Endothelial cell (in vitro differentiated cells): Measurements from ENCODE around the gene TMEM272. TPM values are rescaled to one million over a fixed set of nuclear protein-coding genes. Genes with fewer than 3 reads are reported as not detected.

Source experiments
- DNase-seq: peaks from one replicate; pipeline ENCODE4 v3.0.0; 2021; ENCODE audit warnings: low spot score
- H3K27ac Mint-ChIP-seq: one replicate; pipeline ENCODE4 v1.8.0; 2021; ENCODE audit warnings: mixed read lengths, inconsistent platforms; ENCODE audit not compliant: unreplicated experiment
- H3K27me3 Mint-ChIP-seq: one replicate; pipeline ENCODE4 v1.8.0; 2021; ENCODE audit warnings: mild to moderate bottlenecking, moderate library complexity, mixed read lengths, inconsistent platforms; ENCODE audit not compliant: unreplicated experiment
- H3K36me3 Mint-ChIP-seq: one replicate; pipeline ENCODE4 v1.8.0; 2021; ENCODE audit warnings: mild to moderate bottlenecking, low read depth, mixed read lengths, inconsistent platforms; ENCODE audit not compliant: unreplicated experiment
- H3K4me1 Mint-ChIP-seq: one replicate; pipeline ENCODE4 v1.8.0; 2021; ENCODE audit warnings: mild to moderate bottlenecking, mixed read lengths, inconsistent platforms; ENCODE audit not compliant: unreplicated experiment
- H3K4me3 Mint-ChIP-seq: one replicate; pipeline ENCODE4 v1.8.0; 2021; ENCODE audit warnings: mild to moderate bottlenecking, mixed read lengths, inconsistent platforms; ENCODE audit not compliant: unreplicated experiment
- H3K9me3 Mint-ChIP-seq: one replicate; pipeline ENCODE4 v1.8.0; 2021; ENCODE audit warnings: mixed read lengths, inconsistent platforms; ENCODE audit not compliant: unreplicated experiment
- total RNA-seq: library from RNA; stranded (reverse); fragmentation: NEBNext Ultra II Directional; extraction: Animal tissue kit (Norgen Biotek cat#: 25700); gene quantifications from one replicate; pipeline ENCODE4 v1.2.1, GENCODE V29; 2021; ENCODE audit not compliant: unreplicated experiment
- TF ChIP-seq, protein P1 (sequence below): fragments of 200-600 bp; sonication (generic); IDR thresholded peaks from one replicate; pipeline ENCODE4 v1.5.0; 2021; ENCODE audit warnings: antibody characterized with exemption; ENCODE audit not compliant: unreplicated experiment

TMEM272 gene
- total RNA-seq, 1 donor from 2014 or later = 0.15 TPM

DNA sequence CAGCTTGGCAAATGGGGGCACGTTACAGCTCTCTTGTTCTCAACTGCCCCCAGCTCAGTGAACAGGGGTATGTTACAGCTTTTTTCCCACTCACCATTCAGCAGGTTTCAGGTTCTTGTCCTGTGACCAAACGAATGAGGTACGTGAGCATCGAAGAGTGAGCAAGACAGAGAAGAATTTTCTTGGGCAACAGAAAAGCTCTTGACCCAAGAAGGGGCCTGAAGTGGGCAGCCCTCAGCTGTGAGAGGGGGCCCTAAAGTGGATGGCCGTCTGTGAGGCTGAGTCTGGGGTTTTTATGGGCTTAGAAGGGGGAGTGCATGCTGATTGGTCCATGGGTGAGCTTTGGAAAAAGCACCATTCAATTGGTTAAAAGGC lies 38.2 kb upstream of the TMEM272 start:
- Mint-ChIP-seq H3K27me3 (peaks cover 1% of the 10 kb centered on the region), H3K36me3 (no peaks in the 10 kb centered on the region), H3K4me1 (no peaks in the 10 kb centered on the region), H3K4me3 (no peak overlapping the region), H3K27ac (no peak overlapping the region), H3K9me3 (no peaks in the 10 kb centered on the region)
- no peak for DNase-seq
- TF ChIP-seq, protein P1, sequence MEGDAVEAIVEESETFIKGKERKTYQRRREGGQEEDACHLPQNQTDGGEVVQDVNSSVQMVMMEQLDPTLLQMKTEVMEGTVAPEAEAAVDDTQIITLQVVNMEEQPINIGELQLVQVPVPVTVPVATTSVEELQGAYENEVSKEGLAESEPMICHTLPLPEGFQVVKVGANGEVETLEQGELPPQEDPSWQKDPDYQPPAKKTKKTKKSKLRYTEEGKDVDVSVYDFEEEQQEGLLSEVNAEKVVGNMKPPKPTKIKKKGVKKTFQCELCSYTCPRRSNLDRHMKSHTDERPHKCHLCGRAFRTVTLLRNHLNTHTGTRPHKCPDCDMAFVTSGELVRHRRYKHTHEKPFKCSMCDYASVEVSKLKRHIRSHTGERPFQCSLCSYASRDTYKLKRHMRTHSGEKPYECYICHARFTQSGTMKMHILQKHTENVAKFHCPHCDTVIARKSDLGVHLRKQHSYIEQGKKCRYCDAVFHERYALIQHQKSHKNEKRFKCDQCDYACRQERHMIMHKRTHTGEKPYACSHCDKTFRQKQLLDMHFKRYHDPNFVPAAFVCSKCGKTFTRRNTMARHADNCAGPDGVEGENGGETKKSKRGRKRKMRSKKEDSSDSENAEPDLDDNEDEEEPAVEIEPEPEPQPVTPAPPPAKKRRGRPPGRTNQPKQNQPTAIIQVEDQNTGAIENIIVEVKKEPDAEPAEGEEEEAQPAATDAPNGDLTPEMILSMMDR = no peak

- Mint-ChIP-seq H3K4me1 (no peaks in the 10 kb centered on the region), H3K36me3 (no peaks in the 10 kb centered on the region), H3K4me3 (no peak overlapping the region), H3K27ac (no peak overlapping the region), H3K9me3 (no peaks in the 10 kb centered on the region), H3K27me3 (peaks cover 1% of the 10 kb centered on the region)
- no peak for DNase-seq
- TF ChIP-seq, protein P1 = no peak
Measured at GRCh38 chr13:51882570-51883225, 37.7 kb upstream of the TMEM272 start.

DNA sequence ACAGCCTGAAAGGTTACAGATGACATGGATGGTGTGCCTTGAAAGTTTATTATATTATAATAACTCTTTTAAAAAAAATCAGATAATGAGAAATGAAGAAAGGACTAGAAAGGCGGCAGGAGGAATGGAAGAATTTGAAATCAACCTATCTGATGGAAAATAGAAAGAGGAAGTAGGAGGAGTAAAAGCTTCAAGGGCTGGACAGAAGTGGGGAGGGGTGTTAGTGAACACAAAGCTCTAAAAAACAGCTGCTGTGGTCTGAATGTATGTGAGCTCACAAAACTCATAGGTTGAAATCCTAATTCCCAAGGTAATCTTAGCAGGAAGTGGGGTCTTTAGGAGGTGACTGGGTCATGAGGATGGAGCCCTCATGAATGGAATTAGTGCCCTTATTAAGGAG lies 36.3 kb upstream of the TMEM272 start:
- no peaks in the 10 kb centered on the region for H3K4me1 Mint-ChIP-seq
- H3K36me3 Mint-ChIP-seq = no peaks in the 10 kb centered on the region
- no peak overlapping the region for H3K27ac Mint-ChIP-seq
- H3K27me3 Mint-ChIP-seq = peaks cover 1% of the 10 kb centered on the region
- DNase-seq = no peak
- H3K4me3 Mint-ChIP-seq = no peak overlapping the region
- TF ChIP-seq, protein P1 = no peak
- H3K9me3 Mint-ChIP-seq = no peaks in the 10 kb centered on the region

- H3K4me1 Mint-ChIP-seq = peaks cover 3% of the 10 kb centered on the region
- no peak for DNase-seq
- H3K9me3 Mint-ChIP-seq = no peaks in the 10 kb centered on the region
- H3K27me3 Mint-ChIP-seq = no peaks in the 10 kb centered on the region
- TF ChIP-seq, protein P1 = no peak
- H3K36me3 Mint-ChIP-seq = no peaks in the 10 kb centered on the region
- no peak overlapping the region for H3K4me3 Mint-ChIP-seq
- no peak overlapping the region for H3K27ac Mint-ChIP-seq
Measured at GRCh38 chr13:51879133-51879532, 34.2 kb upstream of the TMEM272 start.

- Mint-ChIP-seq H3K27ac (no peak overlapping the region), H3K36me3 (no peaks in the 10 kb centered on the region), H3K9me3 (no peaks in the 10 kb centered on the region), H3K4me1 (peaks cover 5% of the 10 kb centered on the region), H3K27me3 (no peaks in the 10 kb centered on the region), H3K4me3 (no peak overlapping the region)
- no peak for DNase-seq
- TF ChIP-seq, protein P1 = no peak
Measured at GRCh38 chr13:51874651-51875050, 29.7 kb upstream of the TMEM272 start.
